Chondrocyte (in vitro differentiated cells): ENCODE results near the gene HARBI1. TPM values are rescaled to one million over a fixed set of nuclear protein-coding genes. Genes with fewer than 3 reads are reported as not detected.

Experiments used
- DNase-seq: peaks from one replicate; pipeline ENCODE4 v3.0.0; 2021; ENCODE audit warnings: mixed read lengths, low spot score
- H3K27ac Mint-ChIP-seq: one replicate; pipeline ENCODE4 v1.8.0; 2021; ENCODE audit warnings: mild to moderate bottlenecking, moderate library complexity, mixed read lengths; ENCODE audit not compliant: unreplicated experiment
- H3K27me3 Mint-ChIP-seq: 2 replicates; pipeline ENCODE4 v1.8.0; 2021; ENCODE audit warnings: low read depth, mixed read lengths
- H3K36me3 Mint-ChIP-seq: 2 replicates; pipeline ENCODE4 v1.8.0; 2021; ENCODE audit warnings: low read depth, mixed read lengths
- H3K4me1 Mint-ChIP-seq: 2 replicates; pipeline ENCODE4 v1.8.0; 2021; ENCODE audit warnings: low read depth, mild to moderate bottlenecking, mixed read lengths
- H3K4me3 Mint-ChIP-seq: one replicate; pipeline ENCODE4 v1.8.0; 2021; ENCODE audit warnings: mild to moderate bottlenecking, moderate library complexity, mixed read lengths; ENCODE audit not compliant: unreplicated experiment
- H3K9me3 Mint-ChIP-seq: 2 replicates; pipeline ENCODE4 v1.8.0; 2021; ENCODE audit warnings: low read depth, mixed read lengths
- total RNA-seq: library from RNA; stranded (reverse); gene quantifications from 3 replicates; pipeline ENCODE4 v1.2.1, GENCODE V29; 2021
- TF ChIP-seq, protein P1 (sequence below): fragments of 200-600 bp; sonication (generic); IDR thresholded peaks from 2 replicates; pipeline ENCODE4 v1.5.0; 2021; ENCODE audit warnings: antibody characterized with exemption, mild to moderate bottlenecking, moderate library complexity

The HARBI1 gene
- total RNA-seq, 1 donor from 2014 or later = 7.3 TPM

DNA sequence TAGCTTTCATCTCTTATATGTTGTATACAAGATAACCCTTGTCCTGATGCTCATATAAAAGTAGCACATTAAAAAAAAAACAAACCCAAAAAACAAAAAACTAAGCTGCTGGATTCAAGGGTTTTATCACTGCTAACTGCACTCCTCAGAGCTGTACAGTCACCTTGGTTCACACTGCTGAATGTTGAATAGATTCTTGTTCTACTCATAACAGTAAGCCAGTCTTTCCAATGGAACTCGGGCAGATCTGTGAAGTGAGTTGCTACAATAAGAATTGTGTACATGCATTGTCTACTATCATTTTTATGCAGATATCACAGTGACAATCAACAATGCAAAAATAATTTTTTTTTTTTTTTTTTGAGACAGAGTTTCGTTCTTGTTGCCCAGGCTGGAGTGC, 4.7 kb downstream of the HARBI1 start:
- Mint-ChIP-seq H3K27ac (no peak overlapping the region), H3K4me3 (no peak overlapping the region), H3K9me3 (no peaks in the 10 kb centered on the region), H3K36me3 (no peaks in the 10 kb centered on the region), H3K27me3 (no peaks in the 10 kb centered on the region), H3K4me1 (peaks cover 20% of the 10 kb centered on the region)
- TF ChIP-seq, protein P1, sequence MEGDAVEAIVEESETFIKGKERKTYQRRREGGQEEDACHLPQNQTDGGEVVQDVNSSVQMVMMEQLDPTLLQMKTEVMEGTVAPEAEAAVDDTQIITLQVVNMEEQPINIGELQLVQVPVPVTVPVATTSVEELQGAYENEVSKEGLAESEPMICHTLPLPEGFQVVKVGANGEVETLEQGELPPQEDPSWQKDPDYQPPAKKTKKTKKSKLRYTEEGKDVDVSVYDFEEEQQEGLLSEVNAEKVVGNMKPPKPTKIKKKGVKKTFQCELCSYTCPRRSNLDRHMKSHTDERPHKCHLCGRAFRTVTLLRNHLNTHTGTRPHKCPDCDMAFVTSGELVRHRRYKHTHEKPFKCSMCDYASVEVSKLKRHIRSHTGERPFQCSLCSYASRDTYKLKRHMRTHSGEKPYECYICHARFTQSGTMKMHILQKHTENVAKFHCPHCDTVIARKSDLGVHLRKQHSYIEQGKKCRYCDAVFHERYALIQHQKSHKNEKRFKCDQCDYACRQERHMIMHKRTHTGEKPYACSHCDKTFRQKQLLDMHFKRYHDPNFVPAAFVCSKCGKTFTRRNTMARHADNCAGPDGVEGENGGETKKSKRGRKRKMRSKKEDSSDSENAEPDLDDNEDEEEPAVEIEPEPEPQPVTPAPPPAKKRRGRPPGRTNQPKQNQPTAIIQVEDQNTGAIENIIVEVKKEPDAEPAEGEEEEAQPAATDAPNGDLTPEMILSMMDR = no peak
- DNase-seq = no peak

DNA sequence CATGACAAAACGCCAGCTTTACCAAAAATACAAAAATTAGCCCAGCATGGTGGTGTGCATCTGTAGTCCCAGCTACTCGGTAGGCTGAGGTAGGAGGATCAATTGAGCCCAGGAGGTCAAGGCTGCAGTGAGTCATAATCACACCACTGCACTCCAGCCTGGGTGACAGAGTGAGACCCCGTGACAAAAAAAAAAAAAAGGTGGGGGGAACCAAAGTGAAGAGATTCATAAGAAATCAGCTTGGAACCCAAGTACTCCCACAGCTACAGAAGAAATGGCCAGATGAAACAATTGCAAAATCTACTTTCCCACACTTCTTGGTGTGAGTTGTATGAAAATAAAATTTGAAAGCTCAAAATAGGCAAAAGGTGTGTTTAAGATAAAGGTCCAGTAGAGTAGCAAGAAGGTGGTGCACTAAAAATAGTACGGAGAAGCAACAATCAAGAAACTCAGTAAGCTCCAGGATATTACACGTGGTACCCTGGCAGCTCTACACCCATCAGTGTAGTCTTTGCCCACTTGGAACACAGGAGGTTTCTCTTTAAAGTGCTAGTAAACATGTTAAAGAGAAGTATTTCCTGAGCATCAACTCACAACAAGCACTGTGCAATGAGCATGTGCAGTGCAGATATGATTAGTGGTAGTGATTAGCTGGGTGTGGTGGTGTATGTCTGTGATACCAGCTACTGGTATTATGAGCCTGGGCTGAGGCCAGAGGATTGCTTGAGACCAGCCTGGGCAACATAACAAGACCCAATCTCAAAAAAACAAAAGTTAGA, 5.3 kb downstream of the HARBI1 start:
- TF ChIP-seq, protein P1 = no peak
- Mint-ChIP-seq H3K36me3 (no peaks in the 10 kb centered on the region), H3K4me1 (peaks cover 20% of the 10 kb centered on the region), H3K27me3 (no peaks in the 10 kb centered on the region), H3K9me3 (no peaks in the 10 kb centered on the region), H3K4me3 (no peak overlapping the region), H3K27ac (no peak overlapping the region)
- DNase-seq = no peak

DNA sequence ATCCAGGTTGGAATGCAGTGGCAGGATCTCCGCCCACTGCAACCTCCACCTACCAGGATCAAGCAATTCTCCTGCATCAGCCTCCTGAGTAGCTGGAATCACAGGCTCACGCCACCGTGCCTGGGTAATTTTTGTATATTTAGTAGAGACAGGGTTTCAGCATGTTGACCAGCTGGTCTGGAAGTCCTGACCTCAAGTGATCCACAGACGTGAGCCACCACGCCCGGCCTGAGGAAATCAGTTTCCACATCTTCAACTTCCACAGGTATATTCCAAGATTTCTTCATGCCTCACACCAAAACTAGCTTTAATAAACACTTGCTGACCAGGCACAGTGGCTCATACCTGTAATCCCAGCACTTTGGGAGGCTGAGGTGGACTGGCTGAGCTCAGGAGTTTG, 7.6 kb downstream of the HARBI1 start:
- no peaks in the 10 kb centered on the region for H3K27me3 Mint-ChIP-seq
- no peak overlapping the region for H3K27ac Mint-ChIP-seq
- H3K9me3 Mint-ChIP-seq = no peaks in the 10 kb centered on the region
- H3K4me3 Mint-ChIP-seq = no peak overlapping the region
- TF ChIP-seq, protein P1 = no peak
- peaks cover 6% of the 10 kb centered on the region for H3K4me1 Mint-ChIP-seq
- no peak for DNase-seq
- no peaks in the 10 kb centered on the region for H3K36me3 Mint-ChIP-seq

DNA sequence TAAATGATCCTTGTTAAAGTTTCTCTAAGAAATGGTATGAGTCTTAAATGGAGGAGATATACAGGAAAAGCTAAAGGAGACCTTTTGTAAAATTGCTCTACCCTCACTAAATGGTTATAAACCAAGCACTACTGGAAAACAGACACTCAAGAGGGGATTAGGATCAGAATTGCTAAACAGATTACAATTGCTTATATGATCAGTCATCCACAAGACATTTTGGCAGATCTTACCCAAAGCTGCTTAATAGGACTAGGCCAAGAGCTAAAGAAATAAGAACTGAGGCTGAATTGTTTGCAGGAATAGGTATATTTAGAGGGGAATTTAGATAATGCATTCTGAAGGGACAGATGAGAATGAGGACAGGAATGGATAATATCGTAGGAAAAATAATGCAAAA, 9.5 kb downstream of the HARBI1 start:
- Mint-ChIP-seq H3K27ac (no peak overlapping the region), H3K36me3 (peaks cover 5% of the 10 kb centered on the region), H3K4me3 (no peak overlapping the region), H3K4me1 (peaks cover 6% of the 10 kb centered on the region), H3K9me3 (no peaks in the 10 kb centered on the region), H3K27me3 (no peaks in the 10 kb centered on the region)
- DNase-seq = no peak
- TF ChIP-seq, protein P1 = no peak

DNA sequence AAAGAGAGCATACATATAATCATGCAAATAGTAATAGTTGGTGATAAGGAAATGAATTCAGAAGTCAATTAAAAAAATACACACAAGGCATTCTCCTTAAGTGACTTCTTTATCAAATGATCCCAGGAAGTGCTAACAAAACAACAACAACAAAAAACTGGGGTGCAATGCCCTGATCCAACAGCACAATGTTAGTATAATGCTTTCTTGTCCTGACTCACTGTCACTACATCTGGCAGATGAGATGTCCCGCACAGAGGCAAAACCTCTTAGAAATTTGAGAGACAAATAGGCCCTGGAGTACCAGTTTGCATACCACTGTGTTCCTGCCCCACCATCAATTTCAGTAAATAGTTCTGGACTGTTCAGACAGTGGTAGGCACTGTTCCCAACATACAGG, 12.2 kb downstream of the HARBI1 start:
- no peak overlapping the region for H3K27ac Mint-ChIP-seq
- peaks cover 6% of the 10 kb centered on the region for H3K36me3 Mint-ChIP-seq
- H3K4me1 Mint-ChIP-seq = peaks cover 3% of the 10 kb centered on the region
- no peak for DNase-seq
- TF ChIP-seq, protein P1 = no peak
- H3K9me3 Mint-ChIP-seq = no peaks in the 10 kb centered on the region
- no peak overlapping the region for H3K4me3 Mint-ChIP-seq
- no peaks in the 10 kb centered on the region for H3K27me3 Mint-ChIP-seq
